Caco-2 (cell line): ENCODE data around the gene NBEAL2. TPM values are rescaled to one million over a fixed set of nuclear protein-coding genes. Genes with fewer than 3 reads are reported as not detected.

Experiments used
- BruUV-seq: library from RNA; stranded (reverse); fragments of 400-500 nt; replicated peaks from 2 replicates; lab custom pipeline; 2021; lab: Mats Ljungman, UMichigan
- CTCF ChIA-PET: fragments of 300-600 bp; sonication (Branson Sonifier 250); formaldehyde crosslinking; loops from one replicate; lab custom pipeline; 2022; ENCODE audit warnings: antibody characterized with exemption; lab: Charles Lee
- POLR2A ChIA-PET: fragments of 300-600 bp; sonication (Branson Sonifier 250); formaldehyde crosslinking; loops from one replicate; lab custom pipeline; 2022; ENCODE audit warnings: antibody characterized with exemption; lab: Charles Lee
- DNase-seq, 2 experiments: peaks; one replicate each; pipeline versions ENCODE4 v3.0.0 to v3.0.0-alpha.2; 2020 to 2022
- H3K27me3 ChIP-seq: replicated peaks from 2 replicates; pipeline ENCODE4 v1.6.0; 2011; ENCODE audit warnings: low read length; ENCODE audit not compliant: control insufficient read depth, insufficient read depth
- H3K36me3 ChIP-seq: 2 replicates; pipeline ENCODE4 v1.5.1; 2011; ENCODE audit warnings: low read length; ENCODE audit not compliant: control insufficient read depth, insufficient read depth
- H3K4me1 ChIP-seq: fragments of 250-450 bp; sonication (Bioruptor Pico); 2 replicates; pipeline ENCODE4 v1.5.1; 2020; ENCODE audit warnings: mild to moderate bottlenecking
- H3K4me3 ChIP-seq: 2 replicates; pipeline ENCODE4 v1.5.1; 2011; ENCODE audit warnings: low read depth, mild to moderate bottlenecking, control low read depth, low read length
- H3K9me3 ChIP-seq: fragments of 250-450 bp; sonication (Bioruptor Pico); 2 replicates; pipeline ENCODE4 v1.5.1; 2020; ENCODE audit warnings: mild to moderate bottlenecking, moderate library complexity
- H3K27ac Mint-ChIP-seq: one replicate; pipeline ENCODE4 v1.8.0; 2022; ENCODE audit warnings: mixed read lengths; ENCODE audit not compliant: unreplicated experiment
- H3K27me3 Mint-ChIP-seq: one replicate; pipeline ENCODE4 v1.8.0; 2022; ENCODE audit warnings: mixed read lengths; ENCODE audit not compliant: insufficient read depth, unreplicated experiment
- H3K36me3 Mint-ChIP-seq: one replicate; pipeline ENCODE4 v1.8.0; 2022; ENCODE audit warnings: mild to moderate bottlenecking, mixed read lengths; ENCODE audit not compliant: insufficient read depth, unreplicated experiment
- H3K4me1 Mint-ChIP-seq: one replicate; pipeline ENCODE4 v1.8.0; 2022; ENCODE audit warnings: low read depth, mixed read lengths; ENCODE audit not compliant: unreplicated experiment
- H3K4me3 Mint-ChIP-seq: one replicate; pipeline ENCODE4 v1.8.0; 2022; ENCODE audit warnings: mild to moderate bottlenecking, moderate library complexity, mixed read lengths; ENCODE audit not compliant: unreplicated experiment
- H3K9me3 Mint-ChIP-seq: one replicate; pipeline ENCODE4 v1.8.0; 2022; ENCODE audit warnings: mixed read lengths; ENCODE audit not compliant: unreplicated experiment
- intact Hi-C: fragments of 100-400 bp; cut with micrococcal nuclease; formaldehyde crosslinking; loops from one replicate; pipeline ENCODE4 v1.10.0; 2022; ENCODE audit not compliant: unreplicated experiment
- total RNA-seq: library from RNA; stranded (reverse); gene quantifications from 2 replicates; pipeline ENCODE4 v1.2.3, GENCODE V29; 2022
- TF ChIP-seq, protein P1 (sequence below), 2 experiments: fragments of 200-600 bp in 1 of 2; IDR thresholded peaks; 1 replicate in 1 of 2; 2 replicates in 1 of 2; pipeline versions ENCODE4 v1.5.1 to v1.8.0; 2011 to 2022; ENCODE audit warnings: antibody characterized with exemption in 1 of 2, control low read depth in 1 of 2, inconsistent platforms in 1 of 2, low read depth in 1 of 2, low read length in 1 of 2, mild to moderate bottlenecking in 1 of 2, moderate library complexity in 1 of 2; ENCODE audit not compliant: insufficient read depth in 1 of 2, severe bottlenecking in 1 of 2, unreplicated experiment in 1 of 2

The NBEAL2 gene
- total RNA-seq, 1 experiment from 2014 or later = 62.4 TPM

DNA sequence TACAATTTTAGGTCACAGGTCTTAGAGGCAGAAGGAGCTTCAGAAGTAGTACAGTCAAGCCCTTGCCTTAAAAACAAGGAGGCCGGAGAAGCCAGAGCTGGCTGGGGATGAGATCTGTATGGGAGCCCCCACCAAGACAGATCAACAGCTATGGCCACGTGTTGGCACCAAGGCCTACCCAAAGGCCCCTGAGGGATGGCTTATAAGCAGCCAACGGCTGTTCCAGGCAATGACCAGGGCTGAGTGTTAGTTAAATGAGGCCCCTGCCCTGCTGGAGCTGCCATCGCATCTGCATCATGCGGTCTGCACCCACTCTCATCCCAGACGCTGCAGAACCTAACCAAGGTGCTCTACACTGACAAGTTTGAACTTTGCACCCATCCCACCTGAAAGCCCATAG, 46.2 kb upstream of the NBEAL2 start:
- TF ChIP-seq, protein P1, sequence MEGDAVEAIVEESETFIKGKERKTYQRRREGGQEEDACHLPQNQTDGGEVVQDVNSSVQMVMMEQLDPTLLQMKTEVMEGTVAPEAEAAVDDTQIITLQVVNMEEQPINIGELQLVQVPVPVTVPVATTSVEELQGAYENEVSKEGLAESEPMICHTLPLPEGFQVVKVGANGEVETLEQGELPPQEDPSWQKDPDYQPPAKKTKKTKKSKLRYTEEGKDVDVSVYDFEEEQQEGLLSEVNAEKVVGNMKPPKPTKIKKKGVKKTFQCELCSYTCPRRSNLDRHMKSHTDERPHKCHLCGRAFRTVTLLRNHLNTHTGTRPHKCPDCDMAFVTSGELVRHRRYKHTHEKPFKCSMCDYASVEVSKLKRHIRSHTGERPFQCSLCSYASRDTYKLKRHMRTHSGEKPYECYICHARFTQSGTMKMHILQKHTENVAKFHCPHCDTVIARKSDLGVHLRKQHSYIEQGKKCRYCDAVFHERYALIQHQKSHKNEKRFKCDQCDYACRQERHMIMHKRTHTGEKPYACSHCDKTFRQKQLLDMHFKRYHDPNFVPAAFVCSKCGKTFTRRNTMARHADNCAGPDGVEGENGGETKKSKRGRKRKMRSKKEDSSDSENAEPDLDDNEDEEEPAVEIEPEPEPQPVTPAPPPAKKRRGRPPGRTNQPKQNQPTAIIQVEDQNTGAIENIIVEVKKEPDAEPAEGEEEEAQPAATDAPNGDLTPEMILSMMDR (IDR thresholded peaks at IDR 0.05; ENCODE audit: insufficient read depth in 1 of 2, low read depth in 1 of 2, low read length in 1 of 2, severe bottlenecking in 1 of 2, unreplicated experiment in 1 of 2) = no peak
- intact Hi-C loops = no loop called here
- Histone ChIP-seq H3K27me3 (no peaks in the 10 kb centered on the region), H3K4me1 (peaks cover 76% of the 10 kb centered on the region), H3K9me3 (no peaks in the 10 kb centered on the region), H3K4me3 (no peak overlapping the region), H3K36me3 (peaks cover 5% of the 10 kb centered on the region)
- H3K36me3 Mint-ChIP-seq = peaks cover 81% of the 10 kb centered on the region
- no peak overlapping the region for H3K4me3 Mint-ChIP-seq
- no TSS peak for BruUV-seq
- no peak for DNase-seq
- H3K27ac Mint-ChIP-seq = no peak overlapping the region
- no peaks in the 10 kb centered on the region for H3K27me3 Mint-ChIP-seq
- H3K9me3 Mint-ChIP-seq = no peaks in the 10 kb centered on the region
- peaks cover 48% of the 10 kb centered on the region for H3K4me1 Mint-ChIP-seq
- ChIA-PET POLR2A (no interaction called here), CTCF (interaction anchor here (1.5 kb wide), 1 partner anchor 49 kb away, joined by 3 read pairs; no protein-coding TSS in a partner anchor)

DNA sequence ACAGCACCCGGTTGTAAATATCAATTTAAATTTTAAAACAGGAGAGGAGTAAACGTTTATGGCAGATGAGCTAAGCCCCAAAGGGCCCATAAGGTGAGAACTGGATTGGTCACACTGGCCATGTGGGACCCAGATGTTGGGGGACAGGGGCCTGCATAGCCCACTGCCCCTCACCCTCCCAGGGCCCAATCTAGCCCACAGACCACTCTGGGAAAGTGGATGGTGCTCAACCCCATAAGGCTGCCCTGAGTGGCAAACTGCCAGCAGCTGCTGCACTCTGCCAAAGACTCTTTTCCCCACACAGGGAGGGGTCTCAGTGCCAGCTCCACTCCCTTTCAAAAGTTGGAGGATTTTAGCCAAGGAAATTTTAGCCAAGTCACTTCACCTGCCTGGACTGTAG, 45.4 kb upstream of the NBEAL2 start:
- Mint-ChIP-seq H3K4me1 (peaks cover 46% of the 10 kb centered on the region), H3K9me3 (no peaks in the 10 kb centered on the region), H3K4me3 (no peak overlapping the region), H3K27ac (no peak overlapping the region), H3K36me3 (peaks cover 81% of the 10 kb centered on the region), H3K27me3 (no peaks in the 10 kb centered on the region)
- POLR2A ChIA-PET = no interaction called here
- TF ChIP-seq, protein P1 (IDR thresholded peaks at IDR 0.05; ENCODE audit: insufficient read depth in 1 of 2, low read depth in 1 of 2, low read length in 1 of 2, severe bottlenecking in 1 of 2, unreplicated experiment in 1 of 2) = no peak
- Histone ChIP-seq H3K36me3 (peaks cover 5% of the 10 kb centered on the region), H3K4me1 (peaks cover 76% of the 10 kb centered on the region), H3K27me3 (no peaks in the 10 kb centered on the region), H3K4me3 (no peak overlapping the region), H3K9me3 (no peaks in the 10 kb centered on the region)
- CTCF ChIA-PET = interaction anchor here (1.4 to 2.2 kb wide), 3 partner anchors 10 to 48 kb away, joined by 3 to 19 read pairs (median 3); no protein-coding TSS in a partner anchor
- DNase-seq = no peak
- no TSS peak for BruUV-seq
- intact Hi-C loops = no loop called here

DNA sequence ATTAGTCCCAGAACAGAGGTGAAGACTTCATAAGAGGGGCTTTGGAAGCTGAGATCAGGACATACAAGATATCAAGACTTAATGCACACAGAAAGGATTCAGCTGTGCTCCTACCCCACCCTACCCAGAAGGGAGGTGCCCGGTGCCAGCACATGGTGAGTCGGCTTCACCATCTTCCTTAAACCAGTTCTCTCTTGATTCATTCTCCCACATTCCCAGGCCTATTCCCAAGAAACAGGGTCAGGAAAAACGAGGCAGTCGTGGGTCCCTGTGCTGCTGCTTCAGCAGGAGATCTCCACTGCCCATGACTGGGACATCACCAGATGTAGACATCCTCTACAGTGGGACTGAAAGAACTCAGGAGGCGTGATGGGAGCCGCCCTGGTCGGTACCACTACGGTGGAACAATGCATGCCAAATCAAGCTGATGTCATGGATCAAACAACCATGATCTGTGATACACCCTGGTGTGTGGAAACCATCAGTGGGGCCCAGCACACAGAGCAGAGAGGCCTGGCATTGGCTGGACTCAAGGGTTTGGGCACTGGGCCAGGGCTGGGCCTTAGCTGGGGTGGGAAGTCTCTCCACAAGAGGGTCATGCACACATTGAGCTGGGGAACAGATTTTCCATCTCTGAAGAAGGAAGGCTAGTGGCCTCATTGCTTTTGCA, 44.8 kb upstream of the NBEAL2 start:
- no peaks in the 10 kb centered on the region for H3K9me3 Mint-ChIP-seq
- no peak overlapping the region for H3K4me3 Mint-ChIP-seq
- H3K27me3 ChIP-seq = no peaks in the 10 kb centered on the region
- ChIA-PET CTCF (interaction anchor here (0.9 to 2.4 kb wide), 11 partner anchors 8 to 53 kb away, joined by 3 to 21 read pairs (median 7); partner anchors contain the start of gene CCDC12), POLR2A (interaction anchor here (1.3 to 1.6 kb wide), 2 partner anchors 10 to 42 kb away, joined by 6 to 29 read pairs; no protein-coding TSS in a partner anchor)
- no peaks in the 10 kb centered on the region for H3K27me3 Mint-ChIP-seq
- no peak overlapping the region for H3K27ac Mint-ChIP-seq
- no TSS peak for BruUV-seq
- peaks cover 49% of the 10 kb centered on the region for H3K4me1 Mint-ChIP-seq
- no peak for DNase-seq
- H3K9me3 ChIP-seq = no peaks in the 10 kb centered on the region
- H3K4me3 ChIP-seq = no peak overlapping the region
- peaks cover 76% of the 10 kb centered on the region for H3K4me1 ChIP-seq
- H3K36me3 ChIP-seq = peaks cover 7% of the 10 kb centered on the region
- TF ChIP-seq, protein P1 (IDR thresholded peaks at IDR 0.05; ENCODE audit: insufficient read depth in 1 of 2, low read depth in 1 of 2, low read length in 1 of 2, severe bottlenecking in 1 of 2, unreplicated experiment in 1 of 2) = no peak
- peaks cover 81% of the 10 kb centered on the region for H3K36me3 Mint-ChIP-seq
- intact Hi-C loops = loop anchor here (1.0 kb wide), 3 partner anchors 9 to 42 kb away; partner anchors contain the start of gene CCDC12
